Vagina (tissue), 2 donors: ENCODE data around the gene MID1.

Experiments used
- POLR2AphosphoS5 ChIP-seq, 2 donors: sonication (generic); formaldehyde crosslinking; IDR thresholded peaks; one replicate each; pipeline ENCODE4 v1.9.0; 2017; ENCODE audit warnings: antibody characterized with exemption in 2 of 2, mild to moderate bottlenecking in 2 of 2, low read depth in 1 of 2; ENCODE audit not compliant: insufficient read depth in 1 of 2
- TF ChIP-seq, protein P1 (sequence below), 3 experiments: fragments of 450-650 bp in 2 of 3; fragments of 200-600 bp in 1 of 3; sonication (generic) in 1 of 3; IDR thresholded peaks; one replicate each; pipeline ENCODE4 v1.5.1; 2017 to 2019; ENCODE audit warnings: antibody characterized with exemption in 3 of 3, mild to moderate bottlenecking in 2 of 3, moderate library complexity in 2 of 3

DNA sequence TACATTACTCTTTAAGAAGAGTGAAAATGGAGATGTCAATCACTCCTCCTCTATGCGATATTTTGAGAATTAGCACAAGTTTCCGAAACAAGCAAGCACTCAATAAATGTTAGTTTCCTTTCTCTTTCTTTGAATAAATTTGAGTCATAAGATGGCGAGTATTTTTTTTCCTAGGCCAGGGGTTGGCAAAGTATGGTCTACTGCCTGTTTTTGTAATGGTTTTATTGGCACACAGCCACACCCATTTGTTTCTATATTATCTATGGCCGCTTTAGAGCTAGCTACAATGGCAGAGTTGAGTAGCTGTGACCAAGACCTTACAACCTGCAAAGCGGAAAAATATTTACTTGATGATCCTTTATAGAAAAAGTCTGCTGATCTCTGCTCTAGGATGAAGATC, 139.5 kb downstream of the MID1 start:
- TF ChIP-seq, protein P1, sequence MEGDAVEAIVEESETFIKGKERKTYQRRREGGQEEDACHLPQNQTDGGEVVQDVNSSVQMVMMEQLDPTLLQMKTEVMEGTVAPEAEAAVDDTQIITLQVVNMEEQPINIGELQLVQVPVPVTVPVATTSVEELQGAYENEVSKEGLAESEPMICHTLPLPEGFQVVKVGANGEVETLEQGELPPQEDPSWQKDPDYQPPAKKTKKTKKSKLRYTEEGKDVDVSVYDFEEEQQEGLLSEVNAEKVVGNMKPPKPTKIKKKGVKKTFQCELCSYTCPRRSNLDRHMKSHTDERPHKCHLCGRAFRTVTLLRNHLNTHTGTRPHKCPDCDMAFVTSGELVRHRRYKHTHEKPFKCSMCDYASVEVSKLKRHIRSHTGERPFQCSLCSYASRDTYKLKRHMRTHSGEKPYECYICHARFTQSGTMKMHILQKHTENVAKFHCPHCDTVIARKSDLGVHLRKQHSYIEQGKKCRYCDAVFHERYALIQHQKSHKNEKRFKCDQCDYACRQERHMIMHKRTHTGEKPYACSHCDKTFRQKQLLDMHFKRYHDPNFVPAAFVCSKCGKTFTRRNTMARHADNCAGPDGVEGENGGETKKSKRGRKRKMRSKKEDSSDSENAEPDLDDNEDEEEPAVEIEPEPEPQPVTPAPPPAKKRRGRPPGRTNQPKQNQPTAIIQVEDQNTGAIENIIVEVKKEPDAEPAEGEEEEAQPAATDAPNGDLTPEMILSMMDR (IDR thresholded peaks at IDR 0.05) = no peak
- no peak for TF ChIP-seq POLR2AphosphoS5 (IDR thresholded peaks at IDR 0.05; ENCODE audit: insufficient read depth in 1 of 2, low read depth in 1 of 2)
